ENCODE data around the gene TAPBPL.

Gene TAPBPL, protein sequence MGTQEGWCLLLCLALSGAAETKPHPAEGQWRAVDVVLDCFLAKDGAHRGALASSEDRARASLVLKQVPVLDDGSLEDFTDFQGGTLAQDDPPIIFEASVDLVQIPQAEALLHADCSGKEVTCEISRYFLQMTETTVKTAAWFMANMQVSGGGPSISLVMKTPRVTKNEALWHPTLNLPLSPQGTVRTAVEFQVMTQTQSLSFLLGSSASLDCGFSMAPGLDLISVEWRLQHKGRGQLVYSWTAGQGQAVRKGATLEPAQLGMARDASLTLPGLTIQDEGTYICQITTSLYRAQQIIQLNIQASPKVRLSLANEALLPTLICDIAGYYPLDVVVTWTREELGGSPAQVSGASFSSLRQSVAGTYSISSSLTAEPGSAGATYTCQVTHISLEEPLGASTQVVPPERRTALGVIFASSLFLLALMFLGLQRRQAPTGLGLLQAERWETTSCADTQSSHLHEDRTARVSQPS

GRCh38 chr12:6451348-6452244 lies at the start of gene TAPBPL:
Gene TAPBPL (plus strand): TSS chr12:6452042. CDS start chr12:6452249, 207 bp downstream.
- Mint-ChIP-seq H3K4me1 (ENCODE audit: low read depth) (peaks cover 53% of the 10 kb centered on the region), H3K36me3 (ENCODE audit: low read depth) (peaks cover 65% of the 10 kb centered on the region), H3K4me3 (peak within 1 kb of the TSS; percentile 98), H3K27ac (peak within 1 kb of the TSS; percentile 97), H3K27me3 (ENCODE audit: low read depth) (no peaks in the 10 kb centered on the region), H3K9me3 (no peaks in the 10 kb centered on the region)

DNA sequence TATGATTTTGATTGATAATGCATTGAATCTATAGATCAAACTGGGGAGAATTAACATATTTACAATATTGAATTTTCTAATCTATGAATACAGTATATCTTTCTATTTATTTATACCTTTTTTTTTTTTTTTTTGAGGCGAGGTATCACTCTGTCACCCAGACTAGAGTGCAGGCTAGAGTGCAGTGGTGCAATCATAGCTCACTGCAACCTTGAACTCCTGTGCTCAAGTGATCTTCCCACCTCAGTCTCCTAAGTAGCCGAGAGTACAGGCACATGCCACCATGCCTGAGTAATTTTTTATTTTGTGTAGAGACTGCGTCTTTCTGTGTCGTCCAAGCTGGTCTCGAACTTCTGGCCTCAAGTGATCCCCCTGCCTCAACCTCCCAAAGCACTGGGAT lies 47.5 kb upstream of the TAPBPL start:
- Mint-ChIP-seq H3K27ac (no peak overlapping the region), H3K4me3 (no peak overlapping the region), H3K36me3 (ENCODE audit: low read depth) (no peaks in the 10 kb centered on the region), H3K9me3 (no peaks in the 10 kb centered on the region), H3K4me1 (ENCODE audit: low read depth) (no peaks in the 10 kb centered on the region), H3K27me3 (ENCODE audit: low read depth) (peaks cover 27% of the 10 kb centered on the region)

DNA sequence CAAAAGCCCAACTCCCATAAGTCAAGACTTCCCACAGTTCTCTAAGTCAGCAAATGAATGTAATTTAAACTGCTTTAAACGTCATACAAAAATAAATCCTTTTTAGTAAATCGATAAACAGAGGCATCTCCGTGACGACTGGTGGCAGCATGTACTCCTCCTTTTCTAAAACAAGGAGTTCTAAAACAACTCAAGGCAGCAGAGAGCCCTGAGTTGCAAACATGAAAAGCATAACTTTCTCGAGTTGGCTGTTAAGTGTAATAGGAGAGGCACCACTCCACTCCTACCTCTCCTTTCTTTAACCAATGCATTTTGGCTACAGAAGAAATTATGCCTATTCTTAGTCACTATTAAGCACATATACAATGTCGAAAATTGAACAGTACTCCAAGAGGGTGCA lies 45.9 kb upstream of the TAPBPL start:
- no peak overlapping the region for H3K4me3 Mint-ChIP-seq
- no peaks in the 10 kb centered on the region for H3K4me1 Mint-ChIP-seq (ENCODE audit: low read depth)
- peaks cover 30% of the 10 kb centered on the region for H3K27me3 Mint-ChIP-seq (ENCODE audit: low read depth)
- H3K9me3 Mint-ChIP-seq, result no peaks in the 10 kb centered on the region
- no peak overlapping the region for H3K27ac Mint-ChIP-seq
- no peaks in the 10 kb centered on the region for H3K36me3 Mint-ChIP-seq (ENCODE audit: low read depth)

- Mint-ChIP-seq H3K27me3 (ENCODE audit: low read depth) (peaks cover 33% of the 10 kb centered on the region), H3K36me3 (ENCODE audit: low read depth) (no peaks in the 10 kb centered on the region), H3K9me3 (no peaks in the 10 kb centered on the region), H3K4me3 (no peak overlapping the region), H3K4me1 (ENCODE audit: low read depth) (no peaks in the 10 kb centered on the region), H3K27ac (no peak overlapping the region)
Measured at GRCh38 chr12:6407236-6407954, 44.4 kb upstream of the TAPBPL start.

- Mint-ChIP-seq H3K9me3 (no peaks in the 10 kb centered on the region), H3K4me3 (no peak overlapping the region), H3K36me3 (ENCODE audit: low read depth) (no peaks in the 10 kb centered on the region), H3K27ac (no peak overlapping the region), H3K27me3 (ENCODE audit: low read depth) (peaks cover 9% of the 10 kb centered on the region), H3K4me1 (ENCODE audit: low read depth) (peaks cover 8% of the 10 kb centered on the region)
Measured at GRCh38 chr12:6416596-6416995, 35.2 kb upstream of the TAPBPL start.

- Mint-ChIP-seq H3K27me3 (ENCODE audit: low read depth) (peaks cover 6% of the 10 kb centered on the region), H3K4me3 (no peak overlapping the region), H3K36me3 (ENCODE audit: low read depth) (no peaks in the 10 kb centered on the region), H3K27ac (no peak overlapping the region), H3K9me3 (no peaks in the 10 kb centered on the region), H3K4me1 (ENCODE audit: low read depth) (peaks cover 15% of the 10 kb centered on the region)
Measured at GRCh38 chr12:6418796-6419195, 33.0 kb upstream of the TAPBPL start.

DNA sequence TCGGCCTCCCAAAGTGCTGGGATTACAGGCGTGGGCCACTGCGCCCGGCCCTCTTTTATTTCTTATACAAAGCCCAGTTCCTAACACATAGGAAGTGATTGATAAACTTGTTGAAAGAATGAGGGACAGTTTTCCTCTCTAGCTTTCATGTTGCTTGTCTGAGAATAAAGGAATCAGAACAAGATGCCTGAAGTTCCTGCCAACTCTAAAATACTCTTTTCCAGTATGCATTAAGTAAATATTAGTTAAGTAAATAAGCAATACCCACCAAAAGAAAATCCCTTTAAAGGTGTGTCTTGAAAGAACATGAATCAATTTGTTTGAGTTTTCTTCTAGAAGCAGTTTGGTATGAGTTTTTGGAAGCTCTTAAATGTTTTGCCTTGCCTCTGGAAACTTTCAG lies 31.5 kb upstream of the TAPBPL start:
- Mint-ChIP-seq H3K27me3 (ENCODE audit: low read depth) (peaks cover 6% of the 10 kb centered on the region), H3K4me3 (no peak overlapping the region), H3K9me3 (no peaks in the 10 kb centered on the region)

DNA sequence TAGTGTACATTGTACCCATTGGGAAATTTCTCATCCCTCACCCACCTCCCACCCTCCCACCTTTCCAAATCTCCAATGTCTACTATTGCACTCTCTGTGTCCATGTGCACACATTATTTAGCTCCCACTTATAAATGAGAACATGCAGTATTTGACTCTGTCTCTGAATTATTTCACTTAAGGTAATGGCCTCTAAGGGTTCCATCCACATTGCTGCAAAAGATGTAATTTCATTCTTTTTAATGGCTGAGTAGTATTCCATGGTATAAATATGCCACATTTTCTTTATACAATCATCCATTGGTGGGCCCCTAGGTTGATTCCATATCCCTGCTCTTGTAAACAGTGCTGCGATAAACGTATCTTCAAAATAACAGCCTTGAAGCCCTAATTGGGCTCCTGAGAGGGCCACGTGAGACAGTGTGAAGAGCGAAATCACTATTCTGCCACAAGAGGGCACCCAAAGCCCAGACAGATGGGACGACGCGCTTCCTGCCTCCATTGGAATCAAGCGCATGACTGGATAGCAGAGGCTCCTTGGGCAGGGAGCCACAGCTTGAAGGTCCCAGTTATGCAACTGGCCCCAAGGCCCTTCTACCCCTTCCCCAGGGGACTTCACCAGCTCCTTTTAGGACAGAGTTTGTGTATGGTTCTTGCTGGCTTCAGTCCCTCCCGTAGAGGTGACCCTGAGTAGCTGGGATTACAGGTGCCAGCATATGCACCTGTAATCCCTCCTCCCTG lies 28.4 kb upstream of the TAPBPL start:
- Mint-ChIP-seq H3K4me1 (ENCODE audit: low read depth) (peaks cover 34% of the 10 kb centered on the region), H3K9me3 (no peaks in the 10 kb centered on the region), H3K36me3 (ENCODE audit: low read depth) (no peaks in the 10 kb centered on the region), H3K27ac (peak overlapping the region; percentile 79), H3K4me3 (no peak overlapping the region), H3K27me3 (ENCODE audit: low read depth) (peaks cover 3% of the 10 kb centered on the region)

More for the DNA sequence above, 31.5 kb upstream of the TAPBPL start:
- Mint-ChIP-seq H3K27ac (no peak overlapping the region), H3K4me1 (ENCODE audit: low read depth) (peaks cover 20% of the 10 kb centered on the region), H3K36me3 (ENCODE audit: low read depth) (no peaks in the 10 kb centered on the region)

DNA sequence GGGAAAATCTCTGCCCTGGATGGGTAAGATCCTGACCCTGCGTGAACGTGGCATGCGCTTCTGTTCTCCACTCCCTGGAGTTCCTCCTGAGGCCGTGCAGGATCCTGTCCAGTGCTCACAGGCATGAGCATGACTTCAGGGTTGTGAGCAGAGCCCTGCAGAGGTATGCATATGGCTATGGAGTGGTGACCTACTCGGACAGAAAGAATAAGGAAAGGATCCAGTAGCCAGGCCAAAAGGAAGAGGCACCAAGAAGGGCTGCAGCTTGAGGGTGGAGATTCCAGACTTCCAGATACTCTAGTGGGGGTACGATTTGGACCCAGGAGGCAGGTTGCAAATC lies 27.9 kb upstream of the TAPBPL start:
- Mint-ChIP-seq H3K9me3 (no peaks in the 10 kb centered on the region), H3K27me3 (ENCODE audit: low read depth) (peaks cover 3% of the 10 kb centered on the region), H3K36me3 (ENCODE audit: low read depth) (no peaks in the 10 kb centered on the region), H3K4me3 (no peak overlapping the region), H3K4me1 (ENCODE audit: low read depth) (peaks cover 34% of the 10 kb centered on the region), H3K27ac (peak overlapping the region; percentile 79)

DNA sequence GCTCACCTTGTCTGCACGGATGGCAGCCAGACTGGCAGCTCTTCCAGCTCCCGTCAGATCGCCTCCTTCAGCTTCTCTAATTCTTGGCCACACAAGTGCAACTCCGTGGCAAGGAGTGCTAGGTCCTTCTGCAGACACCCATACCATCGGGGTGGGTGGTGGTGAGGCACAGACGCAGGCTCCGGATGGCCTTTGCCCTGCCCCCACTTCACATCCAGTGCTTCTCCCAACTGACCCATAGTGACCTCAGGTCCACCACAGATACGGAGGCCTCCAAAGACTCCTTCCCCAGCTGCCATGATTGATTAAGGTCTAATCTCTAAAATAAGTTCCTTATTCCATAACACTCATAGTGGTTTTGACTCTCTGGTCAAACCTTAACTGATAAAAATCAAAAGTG lies 27.0 kb upstream of the TAPBPL start:
- H3K4me1 Mint-ChIP-seq (ENCODE audit: low read depth), result peaks cover 34% of the 10 kb centered on the region

GRCh38 chr12:6425590-6426531 lies 26.0 kb upstream of the TAPBPL start:
- Mint-ChIP-seq H3K4me1 (ENCODE audit: low read depth) (peaks cover 44% of the 10 kb centered on the region), H3K4me3 (no peak overlapping the region), H3K36me3 (ENCODE audit: low read depth) (no peaks in the 10 kb centered on the region), H3K27ac (peak overlapping the region; percentile 93), H3K27me3 (ENCODE audit: low read depth) (peaks cover 1% of the 10 kb centered on the region), H3K9me3 (no peaks in the 10 kb centered on the region)

More for the DNA sequence above, 27.0 kb upstream of the TAPBPL start:
- Mint-ChIP-seq H3K9me3 (no peaks in the 10 kb centered on the region), H3K4me3 (no peak overlapping the region), H3K27ac (peak overlapping the region; percentile 26), H3K36me3 (ENCODE audit: low read depth) (no peaks in the 10 kb centered on the region), H3K27me3 (ENCODE audit: low read depth) (peaks cover 3% of the 10 kb centered on the region)

DNA sequence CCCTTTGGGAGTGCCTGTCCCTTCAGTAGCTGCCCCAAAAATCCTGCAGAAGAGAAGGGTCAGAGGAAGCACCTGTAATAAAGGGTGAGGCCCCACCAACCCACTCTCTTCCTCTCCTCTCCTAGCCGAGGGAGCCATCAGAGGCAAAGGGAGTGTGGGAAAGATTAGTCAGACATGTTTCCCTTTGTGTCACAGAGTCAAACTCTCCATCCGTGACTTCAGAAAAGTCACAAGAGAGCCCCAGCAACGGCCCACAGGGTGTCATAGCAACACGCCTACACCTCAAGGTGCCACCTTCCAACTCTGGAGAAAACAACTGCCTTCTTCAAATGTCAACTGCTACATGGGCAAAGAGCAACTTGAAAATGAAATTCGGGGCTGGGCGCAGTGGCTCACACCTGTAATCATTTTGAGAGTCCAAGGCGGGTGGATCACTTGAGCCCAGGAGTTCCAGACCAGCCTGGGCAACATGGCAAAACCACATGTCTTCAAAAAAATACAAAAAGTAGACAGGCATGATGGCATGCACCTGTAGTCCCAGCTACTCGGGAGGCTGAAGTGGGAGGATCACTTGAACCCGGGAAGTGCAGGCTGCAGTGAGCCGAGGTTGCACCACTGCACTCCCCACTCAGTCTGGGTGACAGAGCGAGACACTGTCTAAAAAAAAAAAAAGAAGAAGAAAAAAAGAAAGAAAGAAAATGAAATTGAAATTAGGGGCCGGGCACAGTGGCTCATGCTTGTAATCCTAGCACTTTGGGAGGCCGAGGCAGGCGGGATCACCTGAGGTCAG lies 24.8 kb upstream of the TAPBPL start:
- peak overlapping the region; percentile 93 for H3K27ac Mint-ChIP-seq
- no peaks in the 10 kb centered on the region for H3K36me3 Mint-ChIP-seq (ENCODE audit: low read depth)
- no peaks in the 10 kb centered on the region for H3K27me3 Mint-ChIP-seq (ENCODE audit: low read depth)
- peaks cover 52% of the 10 kb centered on the region for H3K4me1 Mint-ChIP-seq (ENCODE audit: low read depth)
- H3K9me3 Mint-ChIP-seq, result no peaks in the 10 kb centered on the region
- peak overlapping the region; percentile 78 for H3K4me3 Mint-ChIP-seq

All from T-helper 1 cell treated with Interleukin-12 subunit alpha and Interleukin-12 subunit beta and Interleukin-4 antibody, amounts not matched to agents 30 μg/mL and 1 μg/mL, for 36 hours (primary cell).